NCI-H1092 treated with DMSO at 0.1 percent for 48 hours (cell line): Measurements from ENCODE around the gene SARM1.
"Not testable (repeated sequence)": the region's sequence is repeated elsewhere in the genome, so short reads cannot be mapped to it uniquely, and the experiment has no call there.

Experiments used
- DNase-seq: peaks from one replicate; lab custom pipeline; 2025; lab: John Stamatoyannopoulos, UW

Gene SARM1

DNA sequence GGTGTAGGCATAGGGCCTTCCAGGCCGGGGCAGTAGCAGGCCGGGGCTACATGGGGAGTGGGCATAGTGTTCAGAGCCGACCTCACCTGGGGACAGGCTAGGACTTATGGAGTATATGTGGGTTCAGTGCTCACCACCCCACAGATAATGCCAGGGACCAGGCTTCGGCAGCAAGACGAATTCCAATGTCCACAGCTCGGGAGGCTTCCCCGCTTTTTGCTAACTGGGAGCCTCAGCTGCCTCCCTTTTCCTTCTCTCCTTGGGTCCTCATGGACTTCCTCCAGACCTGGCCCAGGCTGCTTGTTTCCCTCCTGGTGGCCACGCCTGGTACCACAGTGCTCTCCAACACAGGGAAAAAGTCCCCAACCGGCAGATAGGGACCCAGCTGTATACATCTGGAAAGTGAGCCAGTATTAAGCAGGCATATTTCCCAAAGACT is 54.6 kb downstream of the SARM1 start:
- DNase-seq: no peak

DNA sequence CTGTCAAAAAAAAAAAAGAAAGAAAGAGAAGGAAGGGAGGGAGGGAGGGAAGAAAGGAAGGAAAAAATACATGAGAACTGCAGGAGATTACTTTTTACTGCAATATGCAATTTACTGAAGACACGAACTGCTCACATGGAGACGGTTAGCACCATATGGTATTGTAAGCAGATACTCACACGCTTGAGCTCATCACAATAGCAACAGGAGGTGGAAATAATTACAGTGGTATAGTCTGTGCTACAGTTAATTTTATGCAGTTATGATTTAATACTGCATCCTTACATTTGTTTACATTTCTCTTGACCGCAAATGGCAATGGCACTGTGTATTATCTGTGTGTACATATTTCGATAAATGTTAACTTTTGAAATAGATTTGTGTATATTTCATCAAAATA is 55.9 kb downstream of the SARM1 start:
- peak; percentile 26 for DNase-seq

DNA sequence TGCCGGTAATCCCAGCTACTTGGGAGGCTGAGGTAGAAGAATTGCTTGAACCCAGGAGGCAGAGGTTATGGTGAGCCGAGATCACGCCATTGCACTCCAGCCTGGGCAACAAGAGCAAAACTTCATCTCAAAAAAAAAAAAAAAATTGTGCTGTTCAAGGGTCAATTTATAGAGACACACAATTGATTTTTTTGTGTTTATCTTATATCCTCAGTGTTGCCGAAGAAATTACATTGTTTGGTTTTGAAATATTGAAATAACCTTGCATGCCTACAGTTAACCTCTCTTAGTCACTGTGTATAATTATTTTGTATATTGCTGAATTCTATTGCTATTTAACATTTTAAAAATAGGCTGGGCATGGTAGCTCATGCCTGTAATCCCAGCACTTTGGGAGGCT is 56.5 kb downstream of the SARM1 start:
- not testable (repeated sequence) for DNase-seq

DNA sequence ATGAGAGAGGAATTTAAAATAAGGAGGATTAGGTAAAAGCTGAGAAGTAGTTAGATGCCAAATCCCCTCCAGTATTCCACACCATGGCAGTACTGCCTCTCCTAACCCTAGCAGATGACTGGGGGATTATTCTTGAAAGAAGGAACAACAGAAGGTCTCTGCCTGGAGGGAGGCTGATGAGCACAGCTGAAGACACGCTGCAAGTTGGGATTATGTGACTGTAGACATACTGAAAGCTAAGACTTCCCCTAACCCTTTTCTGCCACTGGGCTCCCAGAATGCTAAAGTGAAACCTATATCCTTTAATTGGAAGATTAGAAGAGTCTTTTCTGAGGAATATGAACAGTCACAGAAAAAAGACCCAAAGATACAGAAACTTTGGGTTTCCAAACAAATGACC is 62.2 kb downstream of the SARM1 start:
- no peak for DNase-seq

DNA sequence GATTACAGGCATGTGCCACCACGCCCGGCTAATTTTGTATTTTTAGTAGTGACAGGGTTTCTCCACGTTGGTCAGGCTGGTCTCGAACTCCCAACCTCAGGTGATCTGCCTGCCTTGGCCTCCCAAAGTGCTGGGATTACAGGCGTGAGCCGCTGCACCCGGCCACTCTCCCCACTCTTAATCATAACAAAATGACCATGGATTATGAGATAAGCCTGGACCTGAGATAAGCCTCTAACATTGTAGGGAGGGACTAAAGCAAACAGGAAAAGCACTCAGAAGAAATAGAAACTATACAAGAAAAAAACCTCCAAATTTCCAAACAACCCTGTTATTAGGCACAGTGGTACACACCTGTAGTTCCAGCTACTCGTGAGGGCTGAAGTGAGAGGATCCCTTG is 62.8 kb downstream of the SARM1 start:
- not testable (repeated sequence) for DNase-seq

DNA sequence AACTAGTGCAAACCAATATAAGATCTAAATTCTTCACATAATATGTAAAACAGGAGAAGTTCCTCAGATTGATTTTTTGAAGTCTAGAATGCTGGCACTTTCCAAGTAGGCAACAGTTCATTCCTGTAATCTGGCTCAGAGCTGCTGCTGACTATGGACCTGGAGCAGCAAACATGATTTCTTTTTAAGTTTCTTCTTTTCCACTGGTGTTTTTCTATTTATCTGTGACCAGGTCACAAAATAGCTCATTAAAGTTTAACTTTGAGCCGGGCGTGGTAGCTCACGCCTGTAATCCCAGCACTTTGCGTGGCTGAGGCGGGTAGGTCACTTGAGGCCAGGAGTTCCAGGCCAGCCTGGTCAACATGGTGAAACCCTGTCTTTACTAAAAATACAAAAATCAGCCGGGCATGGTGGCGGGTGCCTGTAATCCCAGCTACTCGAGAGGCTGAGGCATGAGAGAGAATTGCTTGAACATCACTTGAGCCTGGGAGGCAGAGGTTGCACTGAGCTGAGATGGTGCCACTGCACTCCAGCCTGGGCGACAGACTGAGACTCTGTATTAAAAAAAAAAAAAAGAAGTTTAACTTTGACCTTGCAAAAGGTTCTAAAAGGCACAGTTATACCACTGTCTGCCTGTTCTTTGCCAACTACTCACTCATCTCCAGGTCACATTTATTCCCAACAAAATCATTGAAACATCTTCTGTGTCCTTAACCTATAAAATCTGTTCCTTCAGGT is 72.6 kb downstream of the SARM1 start:
- DNase-seq: no peak

DNA sequence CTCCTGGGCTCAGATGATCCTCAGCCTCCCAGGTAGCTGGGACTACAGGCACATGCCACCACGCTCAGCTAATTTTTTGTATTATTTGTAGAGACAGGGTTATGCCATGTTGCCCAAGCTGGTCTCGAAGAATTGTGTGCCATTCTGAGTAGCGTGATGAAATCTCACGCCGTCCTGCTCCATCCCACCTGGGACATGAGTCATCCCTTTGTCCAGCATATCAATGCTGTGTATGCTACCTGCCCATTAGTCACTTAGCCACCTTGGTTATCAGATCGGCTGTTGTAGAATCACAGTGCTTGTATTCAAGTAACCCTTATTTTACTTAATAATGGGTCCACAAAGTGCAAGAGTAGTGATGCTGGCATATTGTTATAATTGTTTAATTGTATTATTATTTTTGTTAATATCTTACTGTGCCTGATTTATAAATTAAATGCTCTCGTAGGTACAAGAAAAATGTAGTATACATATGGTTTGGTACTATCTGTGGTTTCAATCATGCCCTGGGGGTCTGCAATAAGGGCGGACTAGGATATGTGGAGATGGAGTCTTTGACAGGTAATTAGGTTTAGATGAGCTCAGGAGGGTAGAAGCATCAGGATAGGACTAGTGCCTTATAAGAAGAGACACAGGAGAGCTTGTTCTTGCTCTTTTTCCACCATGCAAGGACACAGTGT is 75.4 kb downstream of the SARM1 start:
- no peak for DNase-seq

DNA sequence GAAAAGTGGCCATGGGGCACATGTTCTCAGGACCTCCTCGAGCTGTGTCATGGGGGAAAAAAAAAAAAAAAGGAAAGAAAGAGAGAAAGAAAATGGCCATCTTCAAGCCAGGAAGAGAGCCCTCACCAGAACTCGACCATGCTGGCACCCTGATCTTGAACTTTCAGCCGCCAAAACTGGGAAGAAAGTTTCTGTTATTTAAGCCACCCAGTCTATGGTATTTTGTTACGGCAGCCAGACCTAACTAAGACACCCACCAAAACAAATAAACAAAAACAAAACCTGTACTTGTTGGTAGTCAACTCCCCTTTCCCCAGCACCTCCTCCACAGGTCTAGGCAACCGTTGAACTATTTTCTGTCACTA is 75.9 kb downstream of the SARM1 start:
- no peak for DNase-seq

DNA sequence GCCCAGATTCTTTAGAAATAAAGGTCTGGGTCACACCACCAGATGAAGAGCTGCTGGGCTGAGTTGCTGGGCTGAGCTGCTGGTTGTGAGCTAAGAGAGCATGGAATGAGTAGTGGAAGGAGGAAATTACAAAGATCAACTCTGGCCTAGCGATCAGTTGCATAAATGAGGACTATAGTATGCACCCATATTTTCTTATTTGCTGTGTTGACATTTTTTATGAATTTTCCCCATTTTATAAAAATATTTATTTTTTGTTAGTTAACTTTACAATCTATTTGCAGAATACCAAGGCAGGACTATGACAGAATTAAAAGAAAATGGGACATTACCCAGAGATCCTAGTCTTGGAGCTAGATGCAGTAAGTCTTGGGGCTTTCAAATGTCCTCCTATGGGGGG is 78.4 kb downstream of the SARM1 start:
- DNase-seq: no peak
